Osteocyte (in vitro differentiated cells): ENCODE results near the gene GFOD1. TPM values are rescaled to one million over a fixed set of nuclear protein-coding genes. Genes with fewer than 3 reads are reported as not detected.

Experiments
- DNase-seq: peaks from one replicate; pipeline ENCODE4 v3.0.0; 2021; ENCODE audit warnings: mixed read lengths; ENCODE audit not compliant: unreplicated experiment; ENCODE audit errors: extremely low spot score
- H3K27ac Mint-ChIP-seq: one replicate; pipeline ENCODE4 v1.8.0; 2021; ENCODE audit warnings: mild to moderate bottlenecking, mixed read lengths; ENCODE audit not compliant: unreplicated experiment
- H3K27me3 Mint-ChIP-seq: one replicate; pipeline ENCODE4 v1.8.0; 2021; ENCODE audit warnings: mixed read lengths; ENCODE audit not compliant: unreplicated experiment
- H3K36me3 Mint-ChIP-seq: one replicate; pipeline ENCODE4 v1.8.0; 2021; ENCODE audit warnings: mixed read lengths; ENCODE audit not compliant: unreplicated experiment
- H3K4me1 Mint-ChIP-seq: one replicate; pipeline ENCODE4 v1.8.0; 2021; ENCODE audit warnings: mixed read lengths; ENCODE audit not compliant: unreplicated experiment
- H3K4me3 Mint-ChIP-seq: one replicate; pipeline ENCODE4 v1.8.0; 2021; ENCODE audit warnings: mild to moderate bottlenecking, moderate library complexity, mixed read lengths; ENCODE audit not compliant: unreplicated experiment
- H3K9me3 Mint-ChIP-seq: one replicate; pipeline ENCODE4 v1.8.0; 2021; ENCODE audit warnings: mixed read lengths; ENCODE audit not compliant: unreplicated experiment
- CTCF ChIP-seq: fragments of 200-600 bp; sonication (generic); IDR thresholded peaks from 2 replicates; pipeline ENCODE4 v1.5.0; 2021; ENCODE audit warnings: antibody characterized with exemption, mild to moderate bottlenecking, moderate library complexity
- total RNA-seq: library from RNA; stranded (reverse); gene quantifications from 2 replicates; pipeline ENCODE4 v1.2.1, GENCODE V29; 2021

Gene GFOD1
- total RNA-seq, 1 donor from 2014 or later, result 0.89 TPM

DNA sequence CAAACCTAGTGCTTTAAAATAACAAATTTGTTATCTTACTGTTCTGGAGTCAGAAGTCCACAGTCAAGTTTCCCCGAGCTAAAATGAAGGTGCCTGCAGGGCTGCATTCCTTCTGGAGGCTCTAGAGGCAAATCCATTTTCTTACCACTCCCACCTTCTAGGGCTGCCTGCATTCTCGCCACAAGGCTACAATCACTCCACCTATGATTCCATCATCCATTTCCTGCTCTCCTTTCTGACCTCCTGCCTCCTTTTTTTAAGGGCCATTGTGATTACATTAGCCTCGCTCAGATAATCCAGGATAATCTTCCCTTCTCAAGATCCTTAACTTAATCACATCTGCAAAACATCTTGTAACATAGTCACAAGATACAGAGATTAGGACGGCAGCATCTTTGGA lies 44.6 kb upstream of the GFOD1 start:
- TF ChIP-seq CTCF, result no peak
- Mint-ChIP-seq H3K36me3 (no peaks in the 10 kb centered on the region), H3K9me3 (no peaks in the 10 kb centered on the region), H3K4me1 (no peaks in the 10 kb centered on the region), H3K27me3 (no peaks in the 10 kb centered on the region), H3K27ac (no peak overlapping the region), H3K4me3 (no peak overlapping the region)
- DNase-seq, result no peak

DNA sequence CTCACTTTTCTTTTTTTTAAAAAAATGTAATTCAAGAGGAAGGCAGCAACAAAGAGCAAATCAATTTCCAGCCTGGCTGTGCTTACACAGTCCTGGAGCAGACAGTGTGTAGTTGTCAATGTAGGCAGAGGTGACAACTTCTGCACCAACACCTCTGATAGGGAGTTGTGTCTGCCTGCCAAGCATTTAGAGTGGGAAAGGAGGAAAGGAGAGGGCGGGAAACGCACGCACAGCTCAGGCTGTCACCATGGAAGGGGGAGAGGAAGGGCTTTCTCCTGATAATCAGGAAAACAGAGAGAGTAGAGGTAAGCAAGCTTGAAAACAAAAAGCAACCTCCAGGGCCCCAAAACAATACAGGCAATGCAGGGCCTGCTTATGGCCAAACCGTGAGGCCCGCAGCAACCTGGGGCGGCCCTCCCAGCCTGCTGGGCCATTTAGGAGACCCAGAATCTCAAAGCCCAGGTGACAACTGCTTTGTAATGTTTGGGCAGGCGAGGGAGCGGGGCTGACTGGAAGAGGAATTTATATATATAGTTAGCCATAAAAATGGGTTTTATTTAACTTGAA lies 41.5 kb upstream of the GFOD1 start:
- no peak for DNase-seq
- no peak overlapping the region for H3K4me3 Mint-ChIP-seq
- H3K27ac Mint-ChIP-seq, result no peak overlapping the region
- TF ChIP-seq CTCF, result no peak
- no peaks in the 10 kb centered on the region for H3K36me3 Mint-ChIP-seq
- no peaks in the 10 kb centered on the region for H3K27me3 Mint-ChIP-seq
- no peaks in the 10 kb centered on the region for H3K9me3 Mint-ChIP-seq
- H3K4me1 Mint-ChIP-seq, result no peaks in the 10 kb centered on the region

- TF ChIP-seq CTCF, result no peak
- no peaks in the 10 kb centered on the region for H3K36me3 Mint-ChIP-seq
- H3K4me1 Mint-ChIP-seq, result no peaks in the 10 kb centered on the region
- H3K27me3 Mint-ChIP-seq, result no peaks in the 10 kb centered on the region
- no peak overlapping the region for H3K27ac Mint-ChIP-seq
- no peak for DNase-seq
- no peak overlapping the region for H3K4me3 Mint-ChIP-seq
- no peaks in the 10 kb centered on the region for H3K9me3 Mint-ChIP-seq
Observed at GRCh38 chr6:13528232-13528631, 40.8 kb upstream of the GFOD1 start.

DNA sequence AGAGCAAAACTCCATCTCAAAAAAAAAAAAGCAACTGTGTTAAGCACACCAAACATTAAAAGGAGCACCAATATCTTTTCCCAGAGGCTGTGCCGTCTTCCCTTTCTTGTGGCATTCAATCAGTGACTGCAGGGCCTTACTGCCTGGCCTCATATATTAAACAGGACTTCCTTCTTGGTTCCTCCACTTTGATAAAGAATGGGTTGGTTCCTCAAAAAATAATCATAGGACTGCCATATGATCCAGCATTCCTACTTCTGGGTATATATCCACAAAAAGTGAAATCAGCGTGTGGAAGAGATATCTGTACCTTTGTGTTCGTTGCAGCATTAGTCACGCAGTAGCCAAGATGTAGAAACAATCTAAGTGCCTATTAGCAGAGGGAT lies 40.3 kb upstream of the GFOD1 start:
- Mint-ChIP-seq H3K27me3 (no peaks in the 10 kb centered on the region), H3K4me3 (no peak overlapping the region), H3K36me3 (no peaks in the 10 kb centered on the region), H3K9me3 (no peaks in the 10 kb centered on the region), H3K4me1 (peaks cover 2% of the 10 kb centered on the region), H3K27ac (no peak overlapping the region)
- TF ChIP-seq CTCF, result no peak
- no peak for DNase-seq

- peaks cover 2% of the 10 kb centered on the region for H3K4me1 Mint-ChIP-seq
- H3K27me3 Mint-ChIP-seq, result no peaks in the 10 kb centered on the region
- H3K4me3 Mint-ChIP-seq, result no peak overlapping the region
- no peak for TF ChIP-seq CTCF
- no peaks in the 10 kb centered on the region for H3K36me3 Mint-ChIP-seq
- no peak for DNase-seq
- H3K9me3 Mint-ChIP-seq, result no peaks in the 10 kb centered on the region
- no peak overlapping the region for H3K27ac Mint-ChIP-seq
Observed at GRCh38 chr6:13526727-13527670, 39.6 kb upstream of the GFOD1 start.
